DMS79 treated with DMSO at 0.1 percent for 48 hours (cell line): ENCODE results near the gene ANAPC5.
"Not testable (repeated sequence)": the region's sequence is repeated elsewhere in the genome, so short reads cannot be mapped to it uniquely, and the experiment has no call there.

Source experiments
- DNase-seq: peaks from one replicate; lab custom pipeline; 2025; lab: John Stamatoyannopoulos, UW

The ANAPC5 gene

GRCh38 chr12:121314431-121314830 lies 37.8 kb downstream of the ANAPC5 start:
- no peak for DNase-seq

GRCh38 chr12:121310231-121310630 lies 42.0 kb downstream of the ANAPC5 start:
- DNase-seq: not testable (repeated sequence)

- not testable (repeated sequence) for DNase-seq
Measured at GRCh38 chr12:121307397-121307796, 44.8 kb downstream of the ANAPC5 start.

GRCh38 chr12:121304306-121304705 lies 47.9 kb downstream of the ANAPC5 start:
- DNase-seq: no peak

- no peak for DNase-seq
Measured at GRCh38 chr12:121301876-121302275, 50.3 kb downstream of the ANAPC5 start.

GRCh38 chr12:121300083-121300819 lies 52.0 kb downstream of the ANAPC5 start:
- DNase-seq: no peak

GRCh38 chr12:121299662-121300061 lies 52.5 kb downstream of the ANAPC5 start:
- no peak for DNase-seq

GRCh38 chr12:121298411-121298810 lies 53.8 kb downstream of the ANAPC5 start:
- not testable (repeated sequence) for DNase-seq

GRCh38 chr12:121297435-121297991 lies 54.7 kb downstream of the ANAPC5 start:
- DNase-seq: peak; percentile 32

GRCh38 chr12:121296618-121297434 lies 55.4 kb downstream of the ANAPC5 start, which contains the start of gene CAMKK2:
Gene CAMKK2 (minus strand): TSS chr12:121296709. CDS start chr12:121274526, 22,183 bp downstream.
- DNase-seq: peak; percentile 73

- DNase-seq: no peak
Measured at GRCh38 chr12:121295746-121296617, 56.2 kb downstream of the ANAPC5 start.

- DNase-seq: peak; percentile 44
Measured at GRCh38 chr12:121295116-121295745, 57.0 kb downstream of the ANAPC5 start.

GRCh38 chr12:121294151-121294889 lies 57.9 kb downstream of the ANAPC5 start:
- no peak for DNase-seq

GRCh38 chr12:121293603-121294002 lies 58.6 kb downstream of the ANAPC5 start:
- no peak for DNase-seq

GRCh38 chr12:121290410-121290809 lies 61.8 kb downstream of the ANAPC5 start:
- no peak for DNase-seq

- DNase-seq: no peak
Measured at GRCh38 chr12:121289962-121290361, 62.2 kb downstream of the ANAPC5 start.

GRCh38 chr12:121288986-121289385 lies 63.2 kb downstream of the ANAPC5 start:
- no peak for DNase-seq

GRCh38 chr12:121288158-121288845 lies 63.9 kb downstream of the ANAPC5 start:
- DNase-seq: no peak

- no peak for DNase-seq
Measured at GRCh38 chr12:121287267-121287954, 64.8 kb downstream of the ANAPC5 start.
